Cortex of kidney (tissue), 1 donor: Measurements from ENCODE around the gene SYT9.

Experiments
- DNase-seq: peaks from one replicate; lab custom pipeline; 2025; lab: John Stamatoyannopoulos, UW

SYT9 gene

GRCh38 chr11:7471071-7471470, 219.4 kb downstream of the SYT9 start:
- DNase-seq = no peak

GRCh38 chr11:7473717-7474116, 222.0 kb downstream of the SYT9 start:
- DNase-seq = no peak

GRCh38 chr11:7480113-7480512, 228.4 kb downstream of the SYT9 start:
- DNase-seq = no peak

- DNase-seq = no peak
Observed at GRCh38 chr11:7484131-7484530, 232.4 kb downstream of the SYT9 start.

GRCh38 chr11:7484645-7485044, 232.9 kb downstream of the SYT9 start:
- DNase-seq = no peak

GRCh38 chr11:7485186-7486097, 233.7 kb downstream of the SYT9 start, which contains the start of gene OLFML1:
OLFML1 (plus strand) TSS chr11:7485506; CDS start chr11:7485876, 370 bp downstream.
- no peak for DNase-seq

- DNase-seq = no peak
Observed at GRCh38 chr11:7486098-7486780, 234.5 kb downstream of the SYT9 start.

- no peak for DNase-seq
Observed at GRCh38 chr11:7486781-7487140, 235.1 kb downstream of the SYT9 start.

- no peak for DNase-seq
Observed at GRCh38 chr11:7487360-7487759, 235.7 kb downstream of the SYT9 start.

GRCh38 chr11:7488681-7489080, 237.0 kb downstream of the SYT9 start:
- DNase-seq = no peak

GRCh38 chr11:7489376-7489775, 237.7 kb downstream of the SYT9 start:
- no peak for DNase-seq

GRCh38 chr11:7490054-7490453, 238.3 kb downstream of the SYT9 start:
- no peak for DNase-seq

GRCh38 chr11:7490535-7490934, 238.8 kb downstream of the SYT9 start:
- DNase-seq = no peak

GRCh38 chr11:7492253-7492652, 240.5 kb downstream of the SYT9 start:
- DNase-seq = no peak

- DNase-seq = no peak
Observed at GRCh38 chr11:7493670-7494069, 242.0 kb downstream of the SYT9 start.

- no peak for DNase-seq
Observed at GRCh38 chr11:7494086-7494745, 242.5 kb downstream of the SYT9 start.

GRCh38 chr11:7495882-7496551, 244.3 kb downstream of the SYT9 start:
- DNase-seq = no peak

GRCh38 chr11:7498193-7498592, 246.5 kb downstream of the SYT9 start:
- DNase-seq = no peak

- DNase-seq = no peak
Observed at GRCh38 chr11:7499081-7499480, 247.4 kb downstream of the SYT9 start.

- DNase-seq = no peak
Observed at GRCh38 chr11:7500251-7500650, 248.5 kb downstream of the SYT9 start.

- no peak for DNase-seq
Observed at GRCh38 chr11:7501251-7501650, 249.5 kb downstream of the SYT9 start.

- no peak for DNase-seq
Observed at GRCh38 chr11:7501894-7502293, 250.2 kb downstream of the SYT9 start.
